ENCODE data around the gene TTC39B. TPM values are rescaled to one million over a fixed set of nuclear protein-coding genes. Genes with fewer than 3 reads are reported as not detected.

TTC39B gene
- total RNA-seq, 1 donor from 2014 or later: 8.7 TPM

GRCh38 chr9:15276328-15276938 is 30.6 kb downstream of the TTC39B start:
- H3K36me3 ChIP-seq (ENCODE audit: control insufficient read depth, insufficient read depth, low read length): no peaks in the 10 kb centered on the region
- DNase-seq (ENCODE audit: low read depth) (peak; percentile 38), FAIRE-seq (no peak)
- H3K27me3 ChIP-seq (ENCODE audit: control insufficient read depth, insufficient read depth, low read length): no peaks in the 10 kb centered on the region
- no peak overlapping the region for H3K4me3 ChIP-seq (ENCODE audit: low read depth, low read length)
- no peak for TF ChIP-seq CTCF (IDR thresholded peaks at IDR 0.05; ENCODE audit: insufficient read depth, low read length, severe bottlenecking)

- no peaks in the 10 kb centered on the region for H3K27me3 ChIP-seq (ENCODE audit: control insufficient read depth, insufficient read depth, low read length)
- H3K36me3 ChIP-seq (ENCODE audit: control insufficient read depth, insufficient read depth, low read length): no peaks in the 10 kb centered on the region
- no peak for FAIRE-seq
- DNase-seq (ENCODE audit: low read depth): no peak
- H3K4me3 ChIP-seq (ENCODE audit: low read depth, low read length): no peak overlapping the region
- no peak for TF ChIP-seq CTCF (IDR thresholded peaks at IDR 0.05; ENCODE audit: insufficient read depth, low read length, severe bottlenecking)
Observed at GRCh38 chr9:15274425-15274824, 32.6 kb downstream of the TTC39B start.

- DNase-seq (ENCODE audit: low read depth) (no peak), FAIRE-seq (no peak)
- Histone ChIP-seq H3K4me3 (ENCODE audit: low read depth, low read length) (no peak overlapping the region), H3K27me3 (ENCODE audit: control insufficient read depth, insufficient read depth, low read length) (no peaks in the 10 kb centered on the region), H3K36me3 (ENCODE audit: control insufficient read depth, insufficient read depth, low read length) (no peaks in the 10 kb centered on the region)
- no peak for TF ChIP-seq CTCF (IDR thresholded peaks at IDR 0.05; ENCODE audit: insufficient read depth, low read length, severe bottlenecking)
Observed at GRCh38 chr9:15272377-15272928, 34.6 kb downstream of the TTC39B start.

- no peak for DNase-seq (ENCODE audit: low read depth)
Observed at GRCh38 chr9:15271403-15271802, 35.6 kb downstream of the TTC39B start.

GRCh38 chr9:15268782-15269181 is 38.2 kb downstream of the TTC39B start:
- no peak for TF ChIP-seq CTCF (IDR thresholded peaks at IDR 0.05; ENCODE audit: insufficient read depth, low read length, severe bottlenecking)
- Histone ChIP-seq H3K36me3 (ENCODE audit: control insufficient read depth, insufficient read depth, low read length) (no peaks in the 10 kb centered on the region), H3K4me3 (ENCODE audit: low read depth, low read length) (no peak overlapping the region), H3K27me3 (ENCODE audit: control insufficient read depth, insufficient read depth, low read length) (no peaks in the 10 kb centered on the region)
- FAIRE-seq (no peak), DNase-seq (ENCODE audit: low read depth) (no peak)

More at GRCh38 chr9:15271403-15271802, 35.6 kb downstream of the TTC39B start:
- no peaks in the 10 kb centered on the region for H3K27me3 ChIP-seq (ENCODE audit: control insufficient read depth, insufficient read depth, low read length)
- TF ChIP-seq CTCF (IDR thresholded peaks at IDR 0.05; ENCODE audit: insufficient read depth, low read length, severe bottlenecking): no peak
- no peaks in the 10 kb centered on the region for H3K36me3 ChIP-seq (ENCODE audit: control insufficient read depth, insufficient read depth, low read length)
- FAIRE-seq: no peak
- no peak overlapping the region for H3K4me3 ChIP-seq (ENCODE audit: low read depth, low read length)

- Histone ChIP-seq H3K36me3 (ENCODE audit: control insufficient read depth, insufficient read depth, low read length) (no peaks in the 10 kb centered on the region), H3K27me3 (ENCODE audit: control insufficient read depth, insufficient read depth, low read length) (no peaks in the 10 kb centered on the region), H3K4me3 (ENCODE audit: low read depth, low read length) (no peak overlapping the region)
- no peak for TF ChIP-seq CTCF (IDR thresholded peaks at IDR 0.05; ENCODE audit: insufficient read depth, low read length, severe bottlenecking)
- FAIRE-seq: peak; percentile 32
- no peak for DNase-seq (ENCODE audit: low read depth)
Observed at GRCh38 chr9:15268317-15268716, 38.7 kb downstream of the TTC39B start.

All from bronchial epithelial cell (primary cell).